ENCODE results near the gene CAP1.

The CAP1 gene

GRCh38 chr1:40064797-40065499 lies 24.4 kb downstream of the CAP1 start:
- DNase-seq (ENCODE audit: low read depth): no peak
- TF ChIP-seq, protein P1, sequence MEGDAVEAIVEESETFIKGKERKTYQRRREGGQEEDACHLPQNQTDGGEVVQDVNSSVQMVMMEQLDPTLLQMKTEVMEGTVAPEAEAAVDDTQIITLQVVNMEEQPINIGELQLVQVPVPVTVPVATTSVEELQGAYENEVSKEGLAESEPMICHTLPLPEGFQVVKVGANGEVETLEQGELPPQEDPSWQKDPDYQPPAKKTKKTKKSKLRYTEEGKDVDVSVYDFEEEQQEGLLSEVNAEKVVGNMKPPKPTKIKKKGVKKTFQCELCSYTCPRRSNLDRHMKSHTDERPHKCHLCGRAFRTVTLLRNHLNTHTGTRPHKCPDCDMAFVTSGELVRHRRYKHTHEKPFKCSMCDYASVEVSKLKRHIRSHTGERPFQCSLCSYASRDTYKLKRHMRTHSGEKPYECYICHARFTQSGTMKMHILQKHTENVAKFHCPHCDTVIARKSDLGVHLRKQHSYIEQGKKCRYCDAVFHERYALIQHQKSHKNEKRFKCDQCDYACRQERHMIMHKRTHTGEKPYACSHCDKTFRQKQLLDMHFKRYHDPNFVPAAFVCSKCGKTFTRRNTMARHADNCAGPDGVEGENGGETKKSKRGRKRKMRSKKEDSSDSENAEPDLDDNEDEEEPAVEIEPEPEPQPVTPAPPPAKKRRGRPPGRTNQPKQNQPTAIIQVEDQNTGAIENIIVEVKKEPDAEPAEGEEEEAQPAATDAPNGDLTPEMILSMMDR (IDR thresholded peaks at IDR 0.05; ENCODE audit: control insufficient read depth, insufficient read depth, low read depth, low read length, missing control alignments): no peak
- no peak overlapping the region for H3K4me3 ChIP-seq (ENCODE audit: control insufficient read depth, low read depth, low read length)

DNA sequence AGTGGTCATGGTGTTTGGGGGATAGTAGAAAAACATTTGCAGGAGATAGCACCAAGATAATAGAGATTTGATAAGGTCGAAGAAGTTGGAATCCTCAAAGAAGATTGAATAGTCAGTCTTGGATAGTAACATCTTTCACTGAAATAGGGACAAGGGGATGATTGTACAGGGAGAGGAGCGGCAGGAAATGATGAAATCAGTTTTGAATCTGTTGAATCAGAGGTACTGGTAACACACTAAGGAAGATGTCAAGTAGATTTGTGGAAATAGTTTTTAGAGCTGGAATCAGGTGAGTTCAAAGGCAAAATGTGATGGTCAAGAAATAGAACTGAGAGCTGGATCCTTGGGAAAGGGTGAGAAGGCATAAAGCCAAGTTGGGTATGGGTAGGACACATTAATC lies 26.5 kb downstream of the CAP1 start:
- TF ChIP-seq, protein P1 (IDR thresholded peaks at IDR 0.05; ENCODE audit: control insufficient read depth, insufficient read depth, low read depth, low read length, missing control alignments): no peak
- DNase-seq (ENCODE audit: low read depth): no peak
- H3K4me3 ChIP-seq (ENCODE audit: control insufficient read depth, low read depth, low read length): no peak overlapping the region

DNA sequence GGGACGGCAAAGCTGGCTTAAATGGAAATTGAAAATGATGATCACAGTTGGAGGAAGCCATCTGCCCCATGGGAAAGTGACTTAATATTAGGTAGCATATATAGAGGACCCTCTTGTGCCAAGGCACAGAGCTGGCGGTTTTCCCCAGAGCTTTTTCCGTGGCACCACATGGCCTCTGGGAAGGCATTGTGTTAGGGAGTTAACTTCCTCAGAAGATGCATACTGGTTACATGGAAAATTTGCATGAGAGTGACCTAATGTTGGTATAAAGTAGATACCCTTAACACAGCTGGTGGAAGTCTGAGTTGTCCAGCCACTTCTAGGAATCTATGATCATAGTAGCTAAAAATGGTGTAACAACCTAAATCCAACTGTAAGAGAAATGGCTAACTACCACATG lies 27.3 kb downstream of the CAP1 start:
- DNase-seq (ENCODE audit: low read depth): no peak
- H3K4me3 ChIP-seq (ENCODE audit: control insufficient read depth, low read depth, low read length): no peak overlapping the region
- TF ChIP-seq, protein P1 (IDR thresholded peaks at IDR 0.05; ENCODE audit: control insufficient read depth, insufficient read depth, low read depth, low read length, missing control alignments): no peak

GRCh38 chr1:40072142-40072541 lies 31.6 kb downstream of the CAP1 start:
- H3K4me3 ChIP-seq (ENCODE audit: control insufficient read depth, low read depth, low read length): no peak overlapping the region
- TF ChIP-seq, protein P1 (IDR thresholded peaks at IDR 0.05; ENCODE audit: control insufficient read depth, insufficient read depth, low read depth, low read length, missing control alignments): no peak
- DNase-seq (ENCODE audit: low read depth): no peak

- no peak for DNase-seq (ENCODE audit: low read depth)
- TF ChIP-seq, protein P1 (IDR thresholded peaks at IDR 0.05; ENCODE audit: control insufficient read depth, insufficient read depth, low read depth, low read length, missing control alignments): no peak
- H3K4me3 ChIP-seq (ENCODE audit: control insufficient read depth, low read depth, low read length): no peak overlapping the region
Measured at GRCh38 chr1:40073062-40073461, 32.5 kb downstream of the CAP1 start.

GRCh38 chr1:40075266-40075665 lies 34.7 kb downstream of the CAP1 start:
- DNase-seq (ENCODE audit: low read depth): no peak
- no peak overlapping the region for H3K4me3 ChIP-seq (ENCODE audit: control insufficient read depth, low read depth, low read length)
- TF ChIP-seq, protein P1 (IDR thresholded peaks at IDR 0.05; ENCODE audit: control insufficient read depth, insufficient read depth, low read depth, low read length, missing control alignments): no peak
